ENCODE data around the gene CDKN2AIP.
"Not testable (repeated sequence)": the region's sequence is repeated elsewhere in the genome, so short reads cannot be mapped to it uniquely, and the experiment has no call there.

Gene CDKN2AIP

GRCh38 chr4:183430317-183430993 is 14.0 kb upstream of the CDKN2AIP start:
- peaks cover 8% of the 10 kb centered on the region for H3K36me3 Mint-ChIP-seq (ENCODE audit: low read depth)

GRCh38 chr4:183430994-183431347 is 13.5 kb upstream of the CDKN2AIP start:
- Mint-ChIP-seq H3K27ac (peak overlapping the region; percentile 95), H3K9me3 (peaks cover 20% of the 10 kb centered on the region), H3K4me1 (peaks cover 38% of the 10 kb centered on the region), H3K36me3 (ENCODE audit: low read depth) (peaks cover 8% of the 10 kb centered on the region), H3K4me3 (no peak overlapping the region), H3K27me3 (ENCODE audit: low read depth, poor library complexity) (peaks cover 3% of the 10 kb centered on the region)
- TF ChIP-seq CTCF (IDR thresholded peaks at IDR 0.05): no peak
- no peak for DNase-seq

More at GRCh38 chr4:183430317-183430993, 14.0 kb upstream of the CDKN2AIP start:
- H3K4me1 Mint-ChIP-seq: peaks cover 33% of the 10 kb centered on the region
- peak overlapping the region; percentile 95 for H3K27ac Mint-ChIP-seq
- peaks cover 3% of the 10 kb centered on the region for H3K27me3 Mint-ChIP-seq (ENCODE audit: low read depth, poor library complexity)
- DNase-seq: no peak
- TF ChIP-seq CTCF (IDR thresholded peaks at IDR 0.05): no peak
- H3K9me3 Mint-ChIP-seq: peaks cover 20% of the 10 kb centered on the region
- no peak overlapping the region for H3K4me3 Mint-ChIP-seq

GRCh38 chr4:183431614-183432013 is 12.8 kb upstream of the CDKN2AIP start:
- H3K4me3 Mint-ChIP-seq: no peak overlapping the region
- no peak overlapping the region for H3K27ac Mint-ChIP-seq
- DNase-seq: no peak
- H3K36me3 Mint-ChIP-seq (ENCODE audit: low read depth): peaks cover 8% of the 10 kb centered on the region
- H3K27me3 Mint-ChIP-seq (ENCODE audit: low read depth, poor library complexity): peaks cover 3% of the 10 kb centered on the region
- peaks cover 45% of the 10 kb centered on the region for H3K4me1 Mint-ChIP-seq
- peaks cover 20% of the 10 kb centered on the region for H3K9me3 Mint-ChIP-seq
- TF ChIP-seq CTCF (IDR thresholded peaks at IDR 0.05): no peak

- not testable (repeated sequence) for H3K4me3 Mint-ChIP-seq; DNase-seq; H3K36me3 Mint-ChIP-seq (ENCODE audit: low read depth); H3K27ac Mint-ChIP-seq; H3K27me3 Mint-ChIP-seq (ENCODE audit: low read depth, poor library complexity)
- peaks cover 53% of the 10 kb centered on the region for H3K4me1 Mint-ChIP-seq
- H3K9me3 Mint-ChIP-seq: peaks cover 20% of the 10 kb centered on the region
Observed at GRCh38 chr4:183433183-183433582, 11.3 kb upstream of the CDKN2AIP start.

- no peak overlapping the region for H3K4me3 Mint-ChIP-seq
- peaks cover 20% of the 10 kb centered on the region for H3K9me3 Mint-ChIP-seq
- peak overlapping the region; percentile 97 for H3K27ac Mint-ChIP-seq
- no peak for DNase-seq
- peaks cover 3% of the 10 kb centered on the region for H3K27me3 Mint-ChIP-seq (ENCODE audit: low read depth, poor library complexity)
- H3K36me3 Mint-ChIP-seq (ENCODE audit: low read depth): peaks cover 8% of the 10 kb centered on the region
- TF ChIP-seq CTCF (IDR thresholded peaks at IDR 0.05): no peak
- peaks cover 60% of the 10 kb centered on the region for H3K4me1 Mint-ChIP-seq
Observed at GRCh38 chr4:183434264-183434663, 10.2 kb upstream of the CDKN2AIP start.

- no peak for DNase-seq
- Mint-ChIP-seq H3K9me3 (peaks cover 20% of the 10 kb centered on the region), H3K4me1 (peaks cover 55% of the 10 kb centered on the region), H3K4me3 (no peak overlapping the region), H3K36me3 (ENCODE audit: low read depth) (peaks cover 8% of the 10 kb centered on the region), H3K27ac (no peak overlapping the region), H3K27me3 (ENCODE audit: low read depth, poor library complexity) (peaks cover under 1% of the 10 kb centered on the region)
- no peak for TF ChIP-seq CTCF (IDR thresholded peaks at IDR 0.05)
Observed at GRCh38 chr4:183434666-183435190, 9.7 kb upstream of the CDKN2AIP start.

Data from nephron progenitor cell (in vitro differentiated cells).